ENCODE measurements around the gene TAP1.

Gene TAP1

DNA sequence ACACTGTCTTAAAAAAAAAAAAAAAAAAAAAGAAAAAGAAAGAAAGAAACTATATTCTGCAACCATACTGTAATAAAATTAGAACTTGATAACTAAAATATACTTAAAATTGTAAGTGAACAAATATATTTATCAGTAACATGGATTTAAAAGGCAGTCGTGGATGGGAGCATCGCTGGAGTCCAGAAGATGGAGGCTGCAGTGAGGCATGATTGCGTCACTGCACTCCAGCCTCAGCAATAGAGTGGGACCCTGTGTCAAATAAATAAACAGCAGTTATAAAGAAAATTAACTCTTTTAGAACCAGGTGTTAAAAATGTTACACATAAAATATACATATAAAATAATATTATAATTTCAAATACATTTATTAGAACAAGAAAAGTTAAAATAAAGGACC lies 9.2 kb upstream of the TAP1 start:
- in situ Hi-C loops (cut with MboI; ENCODE audit: low sequenced_read_pairs) = no loop called here

DNA sequence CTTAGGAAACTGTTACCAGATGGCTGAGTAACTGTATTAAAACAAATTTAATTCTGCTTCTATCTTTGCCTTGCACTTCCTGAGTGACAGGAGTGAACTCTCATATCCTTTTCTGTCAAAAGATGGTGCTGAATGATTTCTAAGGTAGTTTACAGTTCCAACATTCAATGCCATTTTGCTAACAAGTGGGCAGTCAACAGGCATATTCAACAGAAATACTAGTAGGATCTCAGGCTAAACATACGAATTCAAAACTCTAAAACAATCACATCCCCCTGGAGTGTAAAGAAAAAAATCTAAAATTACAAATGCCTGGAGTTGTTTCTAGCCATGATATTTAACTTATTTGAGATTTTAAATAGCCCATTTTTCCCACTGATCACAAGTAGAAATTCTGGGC lies 7.2 kb upstream of the TAP1 start:
- in situ Hi-C loops (cut with MboI; ENCODE audit: low sequenced_read_pairs) = no loop called here

DNA sequence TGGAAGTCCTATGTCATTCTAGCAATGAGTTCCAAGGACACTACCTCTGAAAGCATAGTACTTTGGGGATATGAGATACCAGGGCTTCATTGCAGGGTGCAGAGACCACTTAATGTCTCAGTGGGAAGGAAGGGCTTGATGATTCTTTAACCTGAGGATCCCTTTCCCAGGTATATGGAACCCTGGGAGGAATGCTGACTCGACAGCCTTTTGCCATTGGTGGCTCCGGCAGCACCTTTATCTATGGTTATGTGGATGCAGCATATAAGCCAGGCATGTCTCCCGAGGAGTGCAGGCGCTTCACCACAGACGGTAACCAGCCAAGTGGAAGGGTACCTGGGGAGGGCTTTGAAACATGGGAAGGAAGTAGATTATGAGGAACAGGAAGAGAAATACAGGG lies 4.7 kb upstream of the TAP1 start:
- in situ Hi-C loops (cut with MboI; ENCODE audit: low sequenced_read_pairs) = no loop called here

DNA sequence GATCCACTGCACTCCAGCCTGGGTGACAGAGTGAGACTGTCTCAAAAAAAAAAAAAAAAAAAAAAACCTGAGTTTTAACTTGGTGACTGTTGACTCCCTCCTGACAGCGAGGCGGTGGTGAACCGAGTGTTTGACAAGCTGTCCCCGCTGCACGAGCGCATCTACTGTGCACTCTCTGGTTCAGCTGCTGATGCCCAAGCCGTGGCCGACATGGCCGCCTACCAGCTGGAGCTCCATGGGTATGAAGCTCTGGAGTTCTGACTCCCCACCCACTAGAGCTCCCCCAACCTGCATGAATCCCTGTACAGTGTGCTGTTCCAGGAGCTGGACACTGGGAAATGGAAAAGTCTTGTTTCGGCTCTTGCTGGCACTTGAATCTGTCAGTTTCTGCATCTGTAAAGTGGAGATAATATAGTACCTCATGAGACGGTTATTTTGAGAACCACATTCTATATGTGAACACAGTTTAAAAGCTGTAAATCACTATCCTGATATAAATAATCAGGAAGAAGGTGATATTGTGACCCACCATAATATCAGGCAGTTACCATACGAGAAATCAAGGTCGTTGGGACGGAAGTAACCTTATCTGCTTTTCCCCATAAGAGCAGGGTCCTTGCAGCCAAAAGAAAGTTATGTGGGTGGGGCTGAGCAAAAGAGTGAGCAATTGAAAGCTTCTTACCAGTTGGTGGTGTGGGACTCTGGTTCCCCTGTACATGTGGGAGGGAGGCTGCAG lies 3.8 kb upstream of the TAP1 start:
- in situ Hi-C loops (cut with MboI; ENCODE audit: low sequenced_read_pairs) = no loop called here

DNA sequence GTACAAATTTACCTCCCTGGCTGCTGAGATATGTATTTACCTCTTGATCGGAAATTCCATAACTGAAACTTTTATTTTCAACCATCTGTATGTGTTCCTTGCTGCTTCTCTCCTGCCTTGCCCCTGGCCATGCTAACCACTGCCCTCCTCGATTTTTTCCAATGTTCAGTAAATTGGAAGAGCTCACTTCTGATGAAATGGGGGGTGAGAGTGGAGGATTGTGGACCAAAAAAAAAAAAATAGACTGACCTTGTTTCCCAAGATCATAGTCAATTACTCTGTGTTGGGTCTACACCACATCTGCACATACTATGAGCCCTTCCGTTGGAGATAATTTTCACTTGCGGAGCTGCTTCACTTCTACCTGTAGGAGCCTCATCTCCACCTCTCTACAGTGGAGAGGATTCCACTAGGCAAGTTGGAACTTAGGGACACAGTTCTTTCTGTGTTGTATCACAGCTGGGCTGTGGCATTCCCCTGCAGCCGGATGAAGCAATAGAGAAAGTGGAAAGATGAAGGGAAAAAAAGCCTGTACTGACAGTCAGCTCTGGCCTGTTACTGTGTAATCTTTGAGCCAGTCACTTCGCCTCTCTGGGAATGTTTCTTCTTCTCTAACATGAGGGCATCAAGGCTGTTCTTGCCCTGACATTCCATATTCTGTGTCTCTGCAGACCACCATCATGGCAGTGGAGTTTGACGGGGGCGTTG lies 2.1 kb upstream of the TAP1 start:
- in situ Hi-C loops (cut with MboI; ENCODE audit: low sequenced_read_pairs) = no loop called here

DNA sequence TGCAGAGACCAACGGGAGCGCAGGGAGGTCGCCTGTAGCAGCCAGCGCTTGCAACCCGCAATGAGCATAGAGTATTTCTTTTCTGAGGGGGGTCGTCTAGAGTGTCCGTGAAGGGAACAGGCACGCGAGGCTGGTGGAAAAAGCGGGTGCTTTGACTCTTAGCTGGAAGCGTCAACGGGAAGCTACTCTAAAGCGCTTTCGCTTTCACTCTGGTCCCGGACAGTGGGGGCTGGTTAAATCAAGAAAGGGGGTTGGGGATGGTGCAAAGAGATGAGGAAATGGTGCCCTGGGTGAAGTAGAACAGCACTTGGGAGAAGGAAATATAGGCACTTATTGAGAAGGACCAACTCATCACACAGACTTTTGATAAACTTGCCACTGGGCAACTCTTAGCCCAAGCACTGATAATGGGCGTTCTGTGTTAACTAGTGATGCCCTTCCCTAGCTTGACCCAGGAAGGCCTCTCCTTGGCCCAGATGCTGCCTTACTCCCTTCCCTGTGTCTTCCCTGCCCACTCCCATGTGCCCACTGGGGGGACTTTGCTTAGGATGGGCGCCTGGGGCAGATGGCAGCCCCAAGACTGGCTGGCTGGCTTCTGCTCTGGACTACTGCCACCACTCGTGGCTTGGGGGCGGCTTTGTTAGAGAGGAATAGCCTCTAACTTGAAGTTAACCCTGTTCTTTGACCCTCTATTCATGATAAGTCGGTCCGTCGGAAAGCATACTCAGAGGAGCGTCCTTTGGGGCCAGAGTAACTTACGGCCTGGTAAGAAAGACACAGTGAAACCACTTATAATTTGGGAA lies 1.1 kb upstream of the TAP1 start:
- in situ Hi-C loops (cut with MboI; ENCODE audit: low sequenced_read_pairs) = no loop called here

DNA sequence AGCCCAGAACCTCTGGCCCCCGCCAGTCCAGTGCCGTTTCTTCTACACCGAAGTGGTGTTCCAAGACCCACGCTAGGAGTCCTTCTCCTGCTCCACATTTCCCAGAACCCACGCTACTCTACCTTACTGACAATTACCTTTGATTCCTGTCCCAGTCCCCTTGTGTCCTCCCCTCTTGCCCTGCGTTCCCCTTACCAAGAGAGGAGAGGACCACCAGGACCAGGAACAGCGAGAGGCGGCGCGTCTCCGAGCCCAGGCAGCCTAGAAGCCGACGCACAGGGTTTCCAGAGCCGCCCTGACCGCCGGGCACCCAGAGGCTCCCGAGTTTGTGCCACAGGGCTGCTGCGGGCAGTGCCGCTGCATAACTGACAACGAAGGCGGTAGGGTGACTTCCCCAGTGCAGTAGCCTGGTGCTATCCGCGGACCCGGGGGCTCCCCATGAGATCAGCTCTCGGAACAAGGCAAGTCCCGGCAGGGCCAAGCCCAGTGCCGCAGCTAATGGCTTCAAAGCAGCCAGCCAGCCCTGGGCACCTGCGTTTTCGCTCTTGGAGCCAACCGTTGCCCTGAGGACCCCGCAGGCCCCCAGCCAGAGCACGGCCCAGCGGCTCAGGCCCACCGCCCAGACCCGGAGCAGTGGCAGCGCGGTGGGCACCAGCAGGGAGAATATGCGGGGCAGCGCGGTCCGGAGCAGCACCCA lies 512 bp downstream of the TAP1 start:
- in situ Hi-C loops (cut with MboI; ENCODE audit: low sequenced_read_pairs) = no loop called here

DNA sequence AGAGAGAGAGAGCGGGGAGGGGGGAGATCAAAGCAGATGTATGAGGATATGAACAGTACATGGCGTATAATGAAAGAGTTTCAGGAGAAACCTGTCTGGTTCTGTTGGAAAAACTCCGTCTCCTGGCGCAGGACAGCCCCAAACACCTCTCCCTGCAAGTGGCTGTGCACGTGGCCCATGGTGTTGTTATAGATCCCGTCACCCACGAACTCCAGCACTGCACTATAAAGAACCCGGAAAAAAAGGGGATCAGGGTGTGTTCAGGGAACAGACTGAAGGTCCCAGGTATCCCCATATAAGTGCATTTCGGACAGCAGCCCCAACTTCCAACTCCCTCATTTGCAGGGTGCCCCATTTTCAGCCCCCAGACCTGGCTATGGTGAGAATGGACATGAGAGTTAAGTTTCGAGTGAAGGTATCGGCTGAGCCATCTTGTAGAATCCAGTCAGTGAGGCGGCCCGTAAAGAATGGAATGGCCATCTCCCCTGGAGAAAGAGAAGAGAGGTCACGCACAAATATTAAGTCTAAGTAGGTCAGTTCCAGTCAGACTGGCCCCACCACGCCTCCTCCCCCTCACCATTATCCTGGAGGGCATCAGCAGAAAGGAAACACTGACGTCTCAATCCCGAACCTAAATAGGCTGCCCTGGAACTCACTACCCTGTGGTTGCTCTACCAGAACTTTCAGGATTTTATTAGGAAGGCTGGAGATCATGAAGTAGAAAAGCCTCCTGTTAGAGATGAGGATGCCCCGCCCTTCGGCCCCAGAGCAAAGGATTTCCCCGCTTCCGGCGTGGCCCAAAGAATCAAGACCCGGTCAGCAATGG lies 1.3 kb downstream of the TAP1 start:
- in situ Hi-C loops (cut with MboI; ENCODE audit: low sequenced_read_pairs) = no loop called here

DNA sequence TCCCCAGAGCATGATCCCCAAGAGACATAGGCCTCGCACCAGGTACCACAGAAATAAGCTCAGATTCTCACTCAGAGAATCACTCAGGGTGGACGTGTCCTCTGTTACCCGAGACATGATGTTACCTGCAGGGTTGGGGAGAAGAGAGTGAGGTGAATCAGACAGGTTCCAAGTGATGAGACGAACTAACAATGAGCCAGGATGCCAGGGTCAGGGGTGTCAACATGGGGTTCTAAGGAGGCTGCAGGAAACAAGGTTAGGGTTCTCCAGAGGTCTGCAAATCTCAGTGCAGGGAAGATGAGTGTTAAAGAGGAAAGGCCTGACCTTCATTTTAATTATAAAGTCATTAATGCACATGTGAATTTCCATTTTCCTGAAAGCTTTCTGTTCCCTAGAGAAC lies 2.5 kb downstream of the TAP1 start:
- in situ Hi-C loops (cut with MboI; ENCODE audit: low sequenced_read_pairs) = no loop called here

DNA sequence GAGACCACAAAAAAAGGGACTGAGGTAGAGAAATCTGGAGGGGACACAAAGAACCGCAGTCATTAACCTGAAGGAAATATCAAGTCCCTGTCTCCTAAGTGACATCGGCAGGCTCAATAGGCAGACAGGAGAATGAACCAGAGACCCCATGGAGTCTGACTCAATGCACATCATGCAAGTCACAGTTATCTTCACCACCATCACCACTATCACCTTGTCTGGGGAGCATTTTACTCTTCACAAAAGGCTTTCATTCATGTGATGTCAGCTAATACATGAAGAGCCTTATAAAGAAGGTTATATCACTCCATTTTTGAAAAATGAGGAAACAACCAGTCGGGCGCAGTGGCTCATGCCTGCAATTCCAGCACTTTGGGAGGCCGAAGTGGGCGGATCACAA lies 4.4 kb downstream of the TAP1 start:
- in situ Hi-C loops (cut with MboI; ENCODE audit: low sequenced_read_pairs) = no loop called here

DNA sequence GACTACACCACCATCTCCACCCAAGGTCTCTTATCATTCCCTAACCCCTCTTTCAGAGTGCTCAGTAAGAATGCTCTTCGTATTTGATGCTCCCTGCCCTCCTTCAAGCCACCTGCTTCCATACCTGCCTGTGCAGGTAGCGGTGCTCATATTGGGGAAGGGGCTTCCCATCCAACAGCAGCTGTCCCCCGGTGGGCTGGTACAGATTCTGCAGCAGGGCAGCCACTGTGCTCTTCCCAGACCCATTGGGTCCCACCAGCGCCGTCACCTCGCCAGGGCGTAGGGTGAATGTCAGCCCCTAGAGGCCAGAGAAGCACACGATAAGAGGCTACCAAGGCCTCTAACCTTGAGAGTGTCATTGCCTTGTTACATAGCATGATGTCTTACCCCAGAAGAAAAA lies 5.7 kb downstream of the TAP1 start:
- in situ Hi-C loops (cut with MboI; ENCODE audit: low sequenced_read_pairs) = no loop called here

DNA sequence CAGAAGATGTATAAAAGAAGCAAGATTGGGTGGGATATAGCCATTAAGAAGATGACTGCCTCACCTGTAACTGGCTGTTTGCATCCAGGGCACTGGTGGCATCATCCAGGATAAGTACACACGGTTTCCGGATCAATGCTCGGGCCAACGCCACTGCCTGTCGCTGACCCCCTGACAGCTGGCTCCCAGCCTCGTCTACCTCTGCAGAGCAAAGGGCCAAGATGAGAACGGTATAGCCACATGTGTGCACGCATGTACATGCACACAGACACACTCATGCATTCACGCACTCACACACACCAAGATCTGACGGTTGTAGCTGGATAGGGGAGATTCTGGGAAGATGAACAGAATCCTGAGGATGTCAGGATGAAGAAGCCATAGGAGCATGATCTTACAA lies 6.5 kb downstream of the TAP1 start:
- in situ Hi-C loops (cut with MboI; ENCODE audit: low sequenced_read_pairs) = no loop called here

DNA sequence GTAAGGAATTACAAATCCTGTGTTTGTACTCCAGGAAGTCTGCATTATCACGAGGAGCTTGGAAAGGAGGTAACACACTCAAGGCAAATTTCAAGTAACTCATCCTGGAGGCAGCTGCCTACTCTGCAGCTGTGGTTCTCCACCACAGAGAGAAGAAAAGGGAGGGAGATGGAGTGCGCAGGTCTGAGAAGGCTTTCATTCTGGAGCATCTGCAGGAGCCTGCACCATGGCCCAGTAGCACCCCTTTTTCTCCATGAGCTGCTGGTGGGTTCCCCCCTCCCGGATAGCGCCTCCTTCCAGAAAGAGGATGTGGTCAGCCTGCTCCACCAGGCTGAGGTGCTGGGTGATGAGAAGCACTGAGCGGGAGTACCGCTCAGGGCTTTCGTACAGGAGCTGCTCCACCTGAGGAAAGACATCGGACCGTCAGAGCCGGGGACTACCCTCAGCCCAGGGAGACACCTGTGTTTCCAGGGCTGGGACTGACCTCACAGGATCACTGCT lies 8.1 kb downstream of the TAP1 start:
- in situ Hi-C loops (cut with MboI; ENCODE audit: low sequenced_read_pairs) = no loop called here

DNA sequence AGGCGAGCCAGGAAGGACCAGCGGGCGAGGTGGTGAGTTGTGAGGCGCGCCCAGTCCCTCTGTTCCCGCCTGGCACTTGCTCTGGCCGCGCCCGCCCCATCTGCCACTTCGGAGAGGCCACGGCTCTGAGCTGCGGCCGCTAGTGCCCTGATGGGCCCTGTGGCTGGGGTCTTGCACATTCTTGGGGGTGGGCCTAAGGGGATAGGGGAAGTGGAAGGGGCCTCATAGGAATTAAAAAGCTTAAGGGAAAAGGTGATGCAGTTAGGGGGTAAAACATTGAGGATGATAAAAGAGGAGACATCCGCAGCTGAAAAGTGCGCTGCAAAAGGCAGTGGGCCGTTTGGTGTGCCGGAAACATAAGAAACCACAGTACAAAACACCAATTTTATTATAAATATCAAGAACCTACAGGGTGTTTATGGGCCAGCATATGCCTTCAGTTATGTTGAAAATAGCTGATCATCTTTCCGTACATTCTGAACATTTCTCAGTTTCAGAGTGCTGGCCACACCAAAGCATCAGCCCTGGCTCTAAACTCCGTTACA lies 8.6 kb downstream of the TAP1 start:
- in situ Hi-C loops (cut with MboI; ENCODE audit: low sequenced_read_pairs) = no loop called here

DNA sequence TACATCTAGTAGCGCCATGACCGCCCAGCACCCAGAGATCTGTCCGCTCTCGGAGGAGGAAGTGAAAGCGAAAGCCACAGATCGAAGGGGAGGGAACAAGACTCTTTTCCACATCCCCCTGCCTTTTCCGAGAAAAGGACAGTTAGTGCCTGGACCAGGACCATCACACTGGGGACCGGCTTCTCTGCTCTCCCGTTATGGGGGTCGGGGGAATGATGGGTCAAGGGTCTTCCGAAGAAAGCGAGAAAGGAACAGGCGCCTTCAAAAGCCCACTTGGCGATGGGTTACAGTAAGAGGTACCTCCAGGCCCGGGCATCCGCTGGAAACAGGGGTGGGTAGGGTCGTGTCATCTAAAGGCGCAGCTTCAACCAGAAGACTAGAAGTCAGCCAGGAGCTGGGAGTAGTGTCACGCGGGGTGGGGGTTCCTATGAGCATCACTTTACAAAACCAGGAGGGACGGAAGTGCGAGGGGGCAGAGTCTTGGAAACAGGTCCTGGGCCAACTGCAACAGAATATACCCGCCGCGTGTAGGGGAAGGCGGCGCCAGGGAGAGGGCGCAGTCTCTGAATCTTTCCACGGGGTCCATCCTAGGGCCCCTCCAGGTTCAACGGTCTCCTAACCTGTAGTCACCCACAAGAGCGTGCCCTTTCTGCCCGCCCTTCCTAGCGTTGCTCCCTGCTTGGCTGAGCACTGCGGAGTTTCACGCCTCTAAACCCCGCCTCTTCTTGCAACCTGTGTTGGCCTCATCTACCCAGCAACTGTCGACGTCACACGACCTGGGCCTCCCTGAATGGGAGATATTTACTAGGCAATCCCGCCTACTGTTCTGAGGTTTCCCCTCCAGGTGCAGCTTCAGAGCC lies 9.3 kb downstream of the TAP1 start, which contains the start of gene PSMB8:
Gene PSMB8 (minus strand): TSS at position 69 of the 860 bp plus-strand sequence. CDS start 51 bp downstream, at position 18.
- in situ Hi-C loops (cut with MboI; ENCODE audit: low sequenced_read_pairs) = no loop called here

DNA sequence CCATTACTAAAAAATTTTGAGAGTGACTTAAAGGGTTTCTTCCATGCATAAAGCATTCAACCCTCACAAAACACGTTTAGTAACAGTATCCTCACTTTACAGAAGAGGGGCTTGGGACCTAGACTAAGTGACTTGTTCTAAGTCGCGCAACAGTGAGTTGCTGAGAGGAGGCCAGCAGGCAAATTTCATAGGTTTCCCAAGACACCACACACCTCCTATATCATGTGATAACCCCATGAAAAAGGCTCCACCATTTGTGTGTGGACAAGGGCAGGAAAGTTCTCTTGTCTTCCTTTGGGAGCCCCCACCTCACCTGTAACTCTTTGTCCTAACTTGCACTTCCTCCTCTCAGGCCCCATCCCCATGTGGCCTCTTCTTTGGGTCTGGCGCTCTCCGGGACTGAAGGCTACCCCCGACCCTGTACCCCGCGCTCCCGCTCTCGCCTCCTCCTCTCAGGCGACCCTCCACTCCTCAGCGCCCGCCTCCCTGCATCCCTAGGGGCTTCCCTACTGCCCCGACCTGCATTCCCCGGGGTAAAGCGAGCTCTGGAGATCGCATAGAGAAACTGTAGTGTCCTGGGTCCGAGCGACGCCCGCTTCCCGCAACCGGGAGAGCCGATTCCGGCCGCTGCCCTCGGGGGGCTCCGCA lies 10.0 kb downstream of the TAP1 start:
- in situ Hi-C loops (cut with MboI; ENCODE audit: low sequenced_read_pairs) = no loop called here

DNA sequence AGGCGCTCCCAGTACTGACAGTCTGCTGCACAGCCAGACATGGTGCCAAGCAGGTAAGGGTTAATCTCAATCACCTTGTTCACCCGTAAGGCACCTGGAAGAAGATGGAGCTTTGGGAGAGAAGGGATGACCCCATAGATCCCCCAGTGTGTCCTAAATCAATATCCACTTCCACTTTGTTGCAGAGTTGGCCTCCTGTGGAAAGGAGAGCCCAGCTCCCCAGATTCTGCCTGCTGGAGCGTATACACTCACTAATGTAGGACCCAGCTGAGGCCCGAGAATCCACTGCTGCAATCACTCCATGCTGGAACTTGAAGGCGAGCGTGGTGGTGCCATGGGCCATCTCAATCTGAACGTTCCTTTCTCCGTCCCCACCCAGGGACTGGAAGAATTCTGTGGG lies 10.8 kb downstream of the TAP1 start:
- in situ Hi-C loops (cut with MboI; ENCODE audit: low sequenced_read_pairs) = no loop called here

DNA sequence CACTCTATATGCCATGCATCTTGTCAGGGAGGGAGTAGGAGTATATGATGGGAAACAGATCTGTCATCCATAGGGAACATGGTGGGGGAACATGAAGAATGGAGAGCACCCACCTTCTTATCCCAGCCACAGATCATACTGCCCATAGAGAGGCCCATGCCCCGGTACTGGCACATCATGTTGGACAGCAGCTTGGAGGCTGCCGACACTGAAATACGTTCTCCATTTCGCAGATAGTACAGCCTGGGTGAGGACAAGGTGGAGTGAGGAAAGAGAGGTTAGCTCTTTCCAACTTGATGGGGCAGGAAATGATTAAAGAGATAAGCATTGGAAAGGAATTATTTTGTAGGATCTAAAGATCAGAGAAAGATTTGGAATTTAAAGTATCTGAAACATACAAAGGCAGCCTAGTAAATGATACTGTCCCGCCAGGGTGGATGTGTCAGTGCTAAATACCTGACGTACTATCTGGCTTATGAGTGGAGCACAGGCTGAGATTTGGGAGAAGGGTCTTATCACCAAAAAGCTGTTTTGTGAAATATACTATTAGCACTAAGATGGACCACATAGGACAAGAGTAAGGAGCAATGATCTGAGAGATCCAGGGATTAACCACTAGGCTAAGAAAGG lies 11.4 kb downstream of the TAP1 start:
- in situ Hi-C loops (cut with MboI; ENCODE audit: low sequenced_read_pairs) = no loop called here
